Breast epithelium (tissue), 4 donors: ENCODE data around the gene DGKI. TPM values are rescaled to one million over a fixed set of nuclear protein-coding genes. Genes with fewer than 3 reads are reported as not detected.

Experiments
- DNase-seq, 2 donors: peaks; one replicate each; pipeline ENCODE4 v3.0.0-alpha.2; 2019; ENCODE audit warnings: low spot score in 2 of 2
- H3K27ac ChIP-seq, 2 donors: fragments of 200-600 bp; sonication (generic) in 1 of 2; one replicate each; pipeline ENCODE4 v1.5.1; 2016 to 2019; ENCODE audit warnings: mild to moderate bottlenecking in 1 of 2
- H3K27me3 ChIP-seq, 2 donors: fragments of 200-600 bp; sonication (generic) in 1 of 2; one replicate each; pipeline versions ENCODE4 v1.5.1 to v1.6.0; 2017 to 2019; ENCODE audit warnings: control low read depth in 1 of 2, mild to moderate bottlenecking in 1 of 2
- H3K36me3 ChIP-seq: fragments of 200-600 bp; one replicate; pipeline ENCODE4 v1.5.1; 2019
- H3K4me1 ChIP-seq, 2 donors: fragments of 200-600 bp; sonication (generic); one replicate each; pipeline ENCODE4 v1.5.1; 2016 to 2019; ENCODE audit warnings: control low read depth in 1 of 2
- H3K4me3 ChIP-seq, 3 donors: fragments of 200-600 bp; sonication (generic); 1 replicate in 2 of 3; 2 replicates in 1 of 3; pipeline ENCODE4 v1.5.1; 2016 to 2019; ENCODE audit warnings: mild to moderate bottlenecking in 3 of 3, moderate library complexity in 2 of 3
- H3K9me3 ChIP-seq, 2 donors: fragments of 200-600 bp; sonication (generic) in 1 of 2; one replicate each; pipeline ENCODE4 v1.5.1; 2016 to 2019; ENCODE audit warnings: control low read depth in 1 of 2
- CTCF ChIP-seq, 3 donors: fragments of 450-650 bp; IDR thresholded peaks; one replicate each; pipeline ENCODE4 v1.5.1; 2016 to 2017; ENCODE audit warnings: antibody characterized with exemption in 3 of 3, mild to moderate bottlenecking in 3 of 3, moderate library complexity in 3 of 3
- POLR2A ChIP-seq: fragments of 450-650 bp; IDR thresholded peaks from one replicate; pipeline ENCODE4 v1.6.1; 2016; ENCODE audit warnings: antibody characterized with exemption, mild to moderate bottlenecking, moderate library complexity
- POLR2AphosphoS5 ChIP-seq, 3 donors: sonication (generic); formaldehyde crosslinking; IDR thresholded peaks; one replicate each; pipeline ENCODE4 v1.6.1; 2017; ENCODE audit warnings: antibody characterized with exemption in 3 of 3
- intact Hi-C: fragments of 100-400 bp; cut with DNase I; formaldehyde crosslinking; loops from one replicate; pipeline ENCODE4 v1.15.1; 2023; ENCODE audit warnings: low total_unique reads
- total RNA-seq, 3 donors: library from RNA; depleted of rRNA; stranded (reverse); fragments of >200 nt; gene quantifications; one replicate each; pipeline ENCODE4 v1.1.0, GENCODE V29; 2016

The DGKI gene
- total RNA-seq, 3 donors from 2014 or later = 2.7 to 4.1 (median 2.9) TPM

- Histone ChIP-seq H3K4me3 (no peak overlapping the region), H3K27ac (no peak overlapping the region), H3K27me3 (no peaks in the 10 kb centered on the region), H3K4me1 (no peaks in the 10 kb centered on the region), H3K9me3 (no peaks in the 10 kb centered on the region), H3K36me3 (no peaks in the 10 kb centered on the region)
- TF ChIP-seq POLR2AphosphoS5 (IDR thresholded peaks at IDR 0.05) (no peak), POLR2A (no peak), CTCF (IDR thresholded peaks at IDR 0.05) (no peak)
- intact Hi-C loops = no loop called here
- DNase-seq = no peak
Observed at GRCh38 chr7:137790828-137791227, 55.9 kb downstream of the DGKI start.

DNA sequence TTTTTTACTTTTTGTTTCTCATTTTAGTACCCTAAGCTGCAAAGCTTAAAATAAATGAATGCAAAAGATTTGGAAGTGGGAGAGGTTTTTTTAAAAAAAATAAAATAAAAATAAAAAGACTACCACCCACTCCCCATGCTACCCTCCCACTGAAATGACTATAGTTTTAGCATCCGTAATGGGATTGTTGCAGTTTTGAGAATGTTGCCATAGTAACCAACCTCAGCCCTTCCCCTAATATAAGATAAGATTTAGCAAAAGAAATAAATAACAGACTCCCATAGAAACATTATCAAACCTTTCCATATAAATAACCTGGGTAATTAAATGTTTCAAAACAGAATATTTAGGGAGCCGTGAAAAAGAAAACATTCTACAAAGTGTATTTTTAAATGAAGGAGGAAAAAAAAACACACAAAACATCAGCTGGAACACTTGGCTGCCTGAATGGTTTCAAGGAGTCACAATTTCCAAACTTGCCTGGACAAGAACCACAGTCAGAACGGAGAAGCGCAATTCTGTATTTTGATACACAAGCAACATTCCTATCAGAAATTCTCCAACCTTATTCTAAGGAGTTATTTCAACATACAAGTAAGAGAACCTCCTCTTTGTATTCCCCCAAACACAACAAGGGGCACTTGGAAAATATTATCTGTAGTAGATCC is 57.4 kb downstream of the DGKI start:
- H3K27me3 ChIP-seq = no peaks in the 10 kb centered on the region
- H3K4me3 ChIP-seq = no peak overlapping the region
- no peaks in the 10 kb centered on the region for H3K9me3 ChIP-seq
- intact Hi-C loops = no loop called here
- H3K27ac ChIP-seq = no peak overlapping the region
- no peak for TF ChIP-seq POLR2AphosphoS5 (IDR thresholded peaks at IDR 0.05)
- no peak for DNase-seq
- H3K4me1 ChIP-seq = no peaks in the 10 kb centered on the region
- H3K36me3 ChIP-seq = no peaks in the 10 kb centered on the region

DNA sequence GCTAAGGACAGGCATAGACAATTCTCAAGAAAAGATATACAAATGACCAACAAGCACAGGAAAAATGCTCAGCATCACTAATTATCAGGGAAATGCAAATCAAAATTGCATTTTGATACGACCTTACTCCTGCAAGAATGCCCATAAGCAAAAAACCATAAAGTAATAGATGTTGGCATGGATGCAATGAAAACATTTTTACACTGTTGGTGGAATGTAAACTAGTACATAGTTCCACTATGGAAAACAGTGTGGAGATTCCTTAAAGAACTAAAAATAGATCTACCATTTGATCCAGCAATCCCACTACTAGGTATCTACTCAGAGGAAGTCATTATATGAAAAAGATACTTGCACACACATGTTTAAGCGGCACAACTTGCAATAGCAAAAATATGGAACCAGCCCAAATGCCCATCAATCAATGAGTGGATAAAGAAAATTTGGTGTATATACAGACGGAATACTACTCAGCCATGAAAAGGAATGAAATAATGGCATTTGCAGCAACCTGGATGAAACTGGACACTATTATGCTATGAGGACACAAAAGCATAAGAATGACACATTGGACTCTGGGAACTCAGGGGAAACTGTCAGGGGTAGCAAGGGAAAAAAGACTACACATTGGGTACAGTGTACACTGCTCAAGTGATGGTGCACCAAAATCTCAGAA is 59.3 kb downstream of the DGKI start:
- intact Hi-C loops = no loop called here
- Histone ChIP-seq H3K36me3 (no peaks in the 10 kb centered on the region), H3K4me1 (no peaks in the 10 kb centered on the region), H3K4me3 (no peak overlapping the region), H3K27me3 (no peaks in the 10 kb centered on the region), H3K27ac (no peak overlapping the region), H3K9me3 (peaks cover 0 to 10% of the 10 kb centered on the region in 2 donors)
- TF ChIP-seq CTCF (IDR thresholded peaks at IDR 0.05) (no peak), POLR2AphosphoS5 (IDR thresholded peaks at IDR 0.05) (no peak), POLR2A (no peak)
- DNase-seq = no peak

DNA sequence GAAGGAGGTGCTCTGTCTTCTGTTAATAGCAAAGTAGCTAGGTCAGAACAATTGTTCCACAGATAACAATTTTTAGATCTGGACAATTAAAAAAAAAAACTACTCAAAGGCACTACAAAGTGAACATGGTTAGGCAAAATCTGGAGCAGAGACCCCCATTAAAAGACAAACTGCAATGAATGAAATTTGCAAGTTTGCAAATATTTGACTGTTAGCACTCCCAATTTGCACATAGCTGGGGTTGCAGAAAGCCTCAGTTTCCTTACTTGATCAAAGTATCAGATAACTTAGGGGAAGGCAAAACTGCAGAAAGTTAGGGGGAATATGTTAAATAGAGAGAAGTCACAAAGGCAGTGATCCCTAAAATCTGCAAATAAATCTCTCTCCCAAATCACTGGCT is 68.3 kb downstream of the DGKI start:
- H3K27ac ChIP-seq = no peak overlapping the region
- H3K4me3 ChIP-seq = no peak overlapping the region
- H3K9me3 ChIP-seq = peaks cover 0 to 9% of the 10 kb centered on the region in 2 donors
- no peaks in the 10 kb centered on the region for H3K36me3 ChIP-seq
- no peak for DNase-seq
- no peaks in the 10 kb centered on the region for H3K27me3 ChIP-seq
- H3K4me1 ChIP-seq = no peaks in the 10 kb centered on the region
- intact Hi-C loops = no loop called here
- no peak for TF ChIP-seq POLR2A
- no peak for TF ChIP-seq POLR2AphosphoS5 (IDR thresholded peaks at IDR 0.05)
- no peak for TF ChIP-seq CTCF (IDR thresholded peaks at IDR 0.05)

GRCh38 chr7:137774793-137775201 is 72.0 kb downstream of the DGKI start:
- intact Hi-C loops = no loop called here
- Histone ChIP-seq H3K4me3 (no peak overlapping the region), H3K36me3 (no peaks in the 10 kb centered on the region), H3K4me1 (no peaks in the 10 kb centered on the region), H3K27ac (no peak overlapping the region), H3K27me3 (no peaks in the 10 kb centered on the region), H3K9me3 (no peaks in the 10 kb centered on the region)
- TF ChIP-seq POLR2AphosphoS5 (IDR thresholded peaks at IDR 0.05) = no peak
- TF ChIP-seq CTCF (IDR thresholded peaks at IDR 0.05) = no peak
- TF ChIP-seq POLR2A = no peak
- DNase-seq = no peak
